C4-2B (cell line): ENCODE results near the gene MOCS1.

ENCODE experiments used
- CTCF ChIP-seq: fragments of 450-650 bp; conservative IDR thresholded peaks from 2 replicates; pipeline ENCODE4 v1.5.1; 2017; ENCODE audit warnings: mild to moderate bottlenecking
- ZFX ChIP-seq: fragments of 450-650 bp; IDR thresholded peaks from 2 replicates; pipeline ENCODE4 v1.6.1; 2017

GRCh38 chr6:39887692-39888450 lies 46.4 kb downstream of the MOCS1 start:
- TF ChIP-seq CTCF (no peak), ZFX (no peak)
